BLaER1 (cell line): ENCODE results near the gene NAALADL2.

ENCODE experiments used
- H3K27ac ChIP-seq: shearing (Covaris generic); formaldehyde crosslinking; 2 replicates; pipeline ENCODE4 v1.8.1; 2022
- H3K27me3 ChIP-seq: shearing (Covaris generic); formaldehyde crosslinking; 2 replicates; pipeline ENCODE4 v1.8.1; 2022
- H3K36me3 ChIP-seq: shearing (Covaris generic); formaldehyde crosslinking; 2 replicates; pipeline ENCODE4 v1.8.1; 2022
- H3K4me1 ChIP-seq: shearing (Covaris generic); formaldehyde crosslinking; 2 replicates; pipeline ENCODE4 v1.8.1; 2022
- H3K4me2 ChIP-seq: shearing (Covaris generic); formaldehyde crosslinking; 2 replicates; pipeline ENCODE4 v1.8.1; 2022
- H3K4me3 ChIP-seq: shearing (Covaris generic); formaldehyde crosslinking; 2 replicates; pipeline ENCODE4 v1.8.1; 2022
- H3K9ac ChIP-seq: shearing (Covaris generic); formaldehyde crosslinking; 2 replicates; pipeline ENCODE4 v1.8.1; 2022
- H3K9me3 ChIP-seq: shearing (Covaris generic); formaldehyde crosslinking; 2 replicates; pipeline ENCODE4 v1.8.1; 2022
- H4K20me1 ChIP-seq: shearing (Covaris generic); formaldehyde crosslinking; 2 replicates; pipeline ENCODE4 v1.8.1; 2022
- Cebpa-rat ChIP-seq: shearing (Covaris generic); IDR thresholded peaks from 2 replicates; pipeline ENCODE4 v1.8.1; 2022

Gene NAALADL2

GRCh38 chr3:175464362-175464761, 605.2 kb downstream of the NAALADL2 start:
- Histone ChIP-seq H3K4me1 (no peaks in the 10 kb centered on the region), H3K27me3 (no peaks in the 10 kb centered on the region), H3K4me3 (no peak overlapping the region), H3K27ac (no peak overlapping the region), H4K20me1 (no peaks in the 10 kb centered on the region), H3K9me3 (peaks cover 31% of the 10 kb centered on the region), H3K4me2 (no peak overlapping the region), H3K9ac (no peak overlapping the region), H3K36me3 (0 out of 2 replicates have a peak, but pooled peaks cover 5% of the 10 kb centered on the region)
- TF ChIP-seq Cebpa-rat, result no peak

GRCh38 chr3:175469124-175469523, 610.0 kb downstream of the NAALADL2 start:
- peaks cover under 1% of the 10 kb centered on the region; the same call in 1 of the 2 replicates for H3K4me1 ChIP-seq
- H3K36me3 ChIP-seq, result no peaks in the 10 kb centered on the region
- peaks cover 26% of the 10 kb centered on the region for H3K9me3 ChIP-seq
- no peak overlapping the region for H3K27ac ChIP-seq
- TF ChIP-seq Cebpa-rat, result no peak
- no peaks in the 10 kb centered on the region for H4K20me1 ChIP-seq
- no peak overlapping the region for H3K9ac ChIP-seq
- no peaks in the 10 kb centered on the region for H3K27me3 ChIP-seq
- H3K4me3 ChIP-seq, result no peak overlapping the region
- no peak overlapping the region for H3K4me2 ChIP-seq

- peak overlapping the region; percentile 82 for H3K9ac ChIP-seq
- H3K27me3 ChIP-seq, result no peaks in the 10 kb centered on the region
- peak overlapping the region; percentile 92 for H3K27ac ChIP-seq
- no peaks in the 10 kb centered on the region for H3K36me3 ChIP-seq
- peak overlapping the region; percentile 65 for H3K4me2 ChIP-seq
- H3K4me1 ChIP-seq, result peaks cover 66% of the 10 kb centered on the region
- H3K4me3 ChIP-seq, result no peak overlapping the region
- H3K9me3 ChIP-seq, result peaks cover 10% of the 10 kb centered on the region
- H4K20me1 ChIP-seq, result no peaks in the 10 kb centered on the region
- TF ChIP-seq Cebpa-rat, result no peak
Measured at GRCh38 chr3:175475765-175476164, 616.6 kb downstream of the NAALADL2 start.

GRCh38 chr3:175476489-175476888, 617.4 kb downstream of the NAALADL2 start:
- Histone ChIP-seq H3K27me3 (no peaks in the 10 kb centered on the region), H3K4me2 (peak overlapping the region; percentile 65), H4K20me1 (no peaks in the 10 kb centered on the region), H3K9ac (peak overlapping the region; percentile 82), H3K36me3 (0 out of 2 replicates have a peak, but pooled peaks cover 2% of the 10 kb centered on the region), H3K27ac (peak overlapping the region; percentile 92), H3K4me3 (peak overlapping the region; percentile 55), H3K9me3 (peaks cover 5% of the 10 kb centered on the region; the same call in 1 of the 2 replicates), H3K4me1 (peaks cover 74% of the 10 kb centered on the region)
- no peak for TF ChIP-seq Cebpa-rat

- Histone ChIP-seq H3K27ac (peak overlapping the region; percentile 92), H3K9me3 (peaks cover 1% of the 10 kb centered on the region; the same call in 1 of the 2 replicates), H3K4me2 (peak overlapping the region; percentile 65), H3K9ac (peak overlapping the region; percentile 82), H3K4me3 (peak overlapping the region; percentile 55), H3K4me1 (peaks cover 86% of the 10 kb centered on the region), H3K27me3 (no peaks in the 10 kb centered on the region), H3K36me3 (0 out of 2 replicates have a peak, but pooled peaks cover 3% of the 10 kb centered on the region), H4K20me1 (no peaks in the 10 kb centered on the region)
- no peak for TF ChIP-seq Cebpa-rat
Measured at GRCh38 chr3:175477651-175478224, 618.6 kb downstream of the NAALADL2 start.

- Histone ChIP-seq H3K9ac (peak overlapping the region; percentile 82), H3K4me2 (peak overlapping the region; percentile 65), H4K20me1 (no peaks in the 10 kb centered on the region), H3K4me3 (peak overlapping the region; percentile 55), H3K4me1 (peaks cover 92% of the 10 kb centered on the region), H3K9me3 (no peaks in the 10 kb centered on the region), H3K27ac (peak overlapping the region; percentile 92), H3K27me3 (no peaks in the 10 kb centered on the region), H3K36me3 (0 out of 2 replicates have a peak, but pooled peaks cover 3% of the 10 kb centered on the region)
- no peak for TF ChIP-seq Cebpa-rat
Measured at GRCh38 chr3:175478301-175478700, 619.2 kb downstream of the NAALADL2 start.

GRCh38 chr3:175479175-175479574, 620.0 kb downstream of the NAALADL2 start:
- TF ChIP-seq Cebpa-rat, result no peak
- Histone ChIP-seq H3K9me3 (no peaks in the 10 kb centered on the region), H3K4me2 (peak overlapping the region; percentile 64), H3K27me3 (no peaks in the 10 kb centered on the region), H4K20me1 (no peaks in the 10 kb centered on the region), H3K4me3 (peak overlapping the region; percentile 19; the same call in 1 of the 2 replicates), H3K27ac (peak overlapping the region; percentile 92), H3K36me3 (0 out of 2 replicates have a peak, but pooled peaks cover 3% of the 10 kb centered on the region), H3K4me1 (peaks cover 95% of the 10 kb centered on the region), H3K9ac (peak overlapping the region; percentile 64)

GRCh38 chr3:175479800-175480199, 620.7 kb downstream of the NAALADL2 start:
- no peak for TF ChIP-seq Cebpa-rat
- H3K36me3 ChIP-seq, result 0 out of 2 replicates have a peak, but pooled peaks cover 3% of the 10 kb centered on the region
- peak overlapping the region; percentile 64; the same call in 1 of the 2 replicates for H3K9ac ChIP-seq
- peak overlapping the region; percentile 19; the same call in 1 of the 2 replicates for H3K4me3 ChIP-seq
- peak overlapping the region; percentile 64 for H3K4me2 ChIP-seq
- H3K9me3 ChIP-seq, result no peaks in the 10 kb centered on the region
- no peaks in the 10 kb centered on the region for H4K20me1 ChIP-seq
- no peaks in the 10 kb centered on the region for H3K27me3 ChIP-seq
- H3K4me1 ChIP-seq, result peaks cover 89% of the 10 kb centered on the region
- peak overlapping the region; percentile 92 for H3K27ac ChIP-seq

- no peaks in the 10 kb centered on the region for H3K27me3 ChIP-seq
- peak overlapping the region; percentile 92 for H3K27ac ChIP-seq
- 0 out of 2 replicates have a peak, but pooled peaks cover 3% of the 10 kb centered on the region for H3K36me3 ChIP-seq
- peaks cover 77% of the 10 kb centered on the region for H3K4me1 ChIP-seq
- TF ChIP-seq Cebpa-rat, result no peak
- H3K9ac ChIP-seq, result peak overlapping the region; percentile 94
- no peaks in the 10 kb centered on the region for H4K20me1 ChIP-seq
- no peaks in the 10 kb centered on the region for H3K9me3 ChIP-seq
- peak overlapping the region; percentile 71 for H3K4me3 ChIP-seq
- H3K4me2 ChIP-seq, result peak overlapping the region; percentile 85
Measured at GRCh38 chr3:175484666-175485065, 625.5 kb downstream of the NAALADL2 start.

- no peak for TF ChIP-seq Cebpa-rat
- H3K9me3 ChIP-seq, result no peaks in the 10 kb centered on the region
- H3K9ac ChIP-seq, result peak overlapping the region; percentile 94
- 0 out of 2 replicates have a peak, but pooled peaks cover 3% of the 10 kb centered on the region for H3K36me3 ChIP-seq
- H3K4me3 ChIP-seq, result peak overlapping the region; percentile 71
- peak overlapping the region; percentile 85 for H3K4me2 ChIP-seq
- no peaks in the 10 kb centered on the region for H3K27me3 ChIP-seq
- peaks cover 77% of the 10 kb centered on the region for H3K4me1 ChIP-seq
- H3K27ac ChIP-seq, result peak overlapping the region; percentile 92
- no peaks in the 10 kb centered on the region for H4K20me1 ChIP-seq
Measured at GRCh38 chr3:175485436-175485835, 626.3 kb downstream of the NAALADL2 start.
